ENCODE data around the gene RIIAD1. TPM values are rescaled to one million over a fixed set of nuclear protein-coding genes. Genes with fewer than 3 reads are reported as not detected.

Gene RIIAD1
- total RNA-seq, 1 donor: not detected

Other genes starting within 250 kb of the RIIAD1 start
- gene CGN, start 210.1 kb upstream of the RIIAD1 start, total RNA-seq: 1.7 TPM
- 4.0 TPM for gene TUFT1, start 181.2 kb upstream of the RIIAD1 start, total RNA-seq
- 26.7 TPM for gene SNX27, start 109.5 kb upstream of the RIIAD1 start, total RNA-seq
- not detected for gene CELF3, start 4.7 kb upstream of the RIIAD1 start, total RNA-seq
- 78.4 TPM for gene MRPL9, start 42.0 kb downstream of the RIIAD1 start, total RNA-seq
- gene TDRKH, start 69.0 kb downstream of the RIIAD1 start, total RNA-seq: 1.2 TPM
- gene LINGO4, start 83.9 kb downstream of the RIIAD1 start, total RNA-seq: under 0.01 TPM
- 1.7 TPM for gene RORC, start 110.3 kb downstream of the RIIAD1 start, total RNA-seq
- gene C2CD4D, start 118.3 kb downstream of the RIIAD1 start, total RNA-seq: 0.21 TPM
- not detected for gene THEM5, start 132.2 kb downstream of the RIIAD1 start, total RNA-seq
- 16.0 TPM for gene THEM4, start 188.0 kb downstream of the RIIAD1 start, total RNA-seq